Measurements from ENCODE around the gene SYT6.

DNA sequence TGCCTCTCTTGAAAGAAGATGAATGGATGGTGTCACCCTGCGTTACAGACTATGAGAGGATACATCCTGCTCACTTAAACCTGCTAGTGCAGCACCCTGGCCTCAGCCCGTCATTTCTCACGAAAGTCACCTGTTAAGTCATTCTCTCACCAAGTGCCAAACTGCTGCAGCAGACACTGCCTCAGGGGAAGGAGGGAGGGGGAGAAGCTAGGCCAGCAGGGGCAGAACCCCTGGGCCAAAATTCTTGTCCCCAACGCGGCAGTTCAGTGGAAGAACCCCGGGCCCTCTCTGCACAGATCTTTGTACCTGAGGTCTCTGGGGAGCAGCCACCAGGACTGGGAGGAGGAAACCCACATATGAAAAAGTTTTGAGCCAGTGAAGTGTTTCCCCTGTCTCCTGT is 37.6 kb downstream of the SYT6 start:
- no peak for TF ChIP-seq POLR2A (IDR thresholded peaks at IDR 0.05)
- TF ChIP-seq, protein P1, sequence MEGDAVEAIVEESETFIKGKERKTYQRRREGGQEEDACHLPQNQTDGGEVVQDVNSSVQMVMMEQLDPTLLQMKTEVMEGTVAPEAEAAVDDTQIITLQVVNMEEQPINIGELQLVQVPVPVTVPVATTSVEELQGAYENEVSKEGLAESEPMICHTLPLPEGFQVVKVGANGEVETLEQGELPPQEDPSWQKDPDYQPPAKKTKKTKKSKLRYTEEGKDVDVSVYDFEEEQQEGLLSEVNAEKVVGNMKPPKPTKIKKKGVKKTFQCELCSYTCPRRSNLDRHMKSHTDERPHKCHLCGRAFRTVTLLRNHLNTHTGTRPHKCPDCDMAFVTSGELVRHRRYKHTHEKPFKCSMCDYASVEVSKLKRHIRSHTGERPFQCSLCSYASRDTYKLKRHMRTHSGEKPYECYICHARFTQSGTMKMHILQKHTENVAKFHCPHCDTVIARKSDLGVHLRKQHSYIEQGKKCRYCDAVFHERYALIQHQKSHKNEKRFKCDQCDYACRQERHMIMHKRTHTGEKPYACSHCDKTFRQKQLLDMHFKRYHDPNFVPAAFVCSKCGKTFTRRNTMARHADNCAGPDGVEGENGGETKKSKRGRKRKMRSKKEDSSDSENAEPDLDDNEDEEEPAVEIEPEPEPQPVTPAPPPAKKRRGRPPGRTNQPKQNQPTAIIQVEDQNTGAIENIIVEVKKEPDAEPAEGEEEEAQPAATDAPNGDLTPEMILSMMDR (IDR thresholded peaks at IDR 0.05): no peak

Data from testis (tissue), 2 donors.